Psoas muscle (tissue), 8 donors: ENCODE results near the gene UTS2B. TPM values are rescaled to one million over a fixed set of nuclear protein-coding genes. Genes with fewer than 3 reads are reported as not detected.

Experiments used
- ATAC-seq, 4 donors: fragments of 200-7000 bp; cut with Tn5 transposase; one replicate each; pipeline ENCODE4 v1.9.1; 2020; ENCODE audit warnings: moderate library complexity in 3 of 4, mild to moderate bottlenecking in 2 of 4
- DNase-seq, 2 donors: peaks; one replicate each; pipeline ENCODE4 v3.0.0-alpha.2; 2020
- H3K27ac ChIP-seq: fragments of 200-600 bp; one replicate; pipeline ENCODE4 v1.8.0; 2022
- H3K27me3 ChIP-seq, 3 donors: fragments of 200-600 bp in 1 of 3; one replicate each; pipeline versions ENCODE4 v1.6.1 to v1.8.0; 2013 to 2022; ENCODE audit warnings: low read length in 2 of 3, mild to moderate bottlenecking in 2 of 3, moderate library complexity in 1 of 3; ENCODE audit not compliant: insufficient read depth in 3 of 3
- H3K36me3 ChIP-seq, 2 donors: fragments of 200-600 bp in 1 of 2; one replicate each; pipeline versions ENCODE4 v1.6.1 to v1.8.0; 2013 to 2022; ENCODE audit warnings: low read depth in 1 of 2, mild to moderate bottlenecking in 1 of 2, moderate library complexity in 1 of 2; ENCODE audit not compliant: insufficient read depth in 1 of 2
- H3K4me1 ChIP-seq: fragments of 200-600 bp; one replicate; pipeline ENCODE4 v1.8.0; 2022
- H3K4me3 ChIP-seq: fragments of 200-600 bp; one replicate; pipeline ENCODE4 v1.8.0; 2022; ENCODE audit warnings: mild to moderate bottlenecking
- H3K9me3 ChIP-seq: fragments of 200-600 bp; one replicate; pipeline ENCODE4 v1.8.0; 2022
- WGBS, 3 donors: extraction: QIAGEN DNeasy Blood & Tissue Kit; methylation state at CpG; one replicate each; pipeline versions ENCODE4 v1.1.6 to v1.1.7; 2013; 5-methylcytosine and 5-hydroxymethylcytosine counted together
- intact Hi-C, 2 donors: fragments of 100-400 bp; cut with DNase I; formaldehyde crosslinking; loops; one replicate each; pipeline versions ENCODE4 v1.11.0 to v1.14.2; 2022
- polyA plus RNA-seq, 3 donors: library from polyadenylated mRNA; stranded (reverse); fragments of 200-250 nt; gene quantifications; one replicate each; pipeline ENCODE4 v1.2.3, GENCODE V29; 2013
- total RNA-seq, 4 donors: library from RNA; stranded (reverse); fragmentation: NEBNext Ultra II Directional in 2 of 4; extraction: Animal tissue kit (Norgen Biotek cat#: 25700) in 2 of 4; gene quantifications; one replicate each; pipeline versions ENCODE4 v1.2.1 to v1.2.4, GENCODE V29; 2021 to 2023
- TF ChIP-seq, protein P1 (sequence below): fragments of 200-600 bp; IDR thresholded peaks from one replicate; pipeline ENCODE4 v1.8.0; 2022; ENCODE audit warnings: antibody characterized with exemption
- donor health status: healthy with polysubstance abuse.
- donor health status: DM: no; HTN: no; CAD: no; lungs with moderate emphysema.
- donor health status: Bipolar disorder and iron deficiency.
- donor health status: healthy.
- donor health status: DM: yes; HTN: yes; CAD: no.
- donor health status: DM: no; HTN: no; CAD: no.
- donor health status: DM: no; HTN: no; CAD: no.
- donor health status: DM: yes; HTN: yes; CAD: no.

Gene UTS2B
- total and polyA plus RNA-seq, 7 donors, result 0.03 to 0.22 (median 0.05) TPM; not detected in 3

DNA sequence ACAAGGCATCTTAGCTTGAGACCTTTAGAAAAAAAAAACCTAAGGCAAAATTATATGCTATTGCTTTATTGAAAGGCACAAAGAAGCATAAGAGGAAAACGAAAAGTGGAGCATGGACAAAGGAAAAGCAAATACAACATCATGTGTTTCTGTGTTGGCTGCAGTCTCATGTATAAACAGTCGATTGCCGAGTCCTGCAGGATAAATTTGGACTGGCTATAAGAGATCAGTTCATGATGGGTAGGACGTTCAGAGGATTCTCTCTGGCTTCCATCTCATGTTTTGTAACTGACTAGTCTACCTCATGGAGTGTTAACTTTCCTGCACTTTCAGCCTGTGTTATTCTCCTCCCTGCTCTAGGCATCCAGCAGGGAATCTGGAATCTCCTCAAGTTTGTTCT lies 23.0 kb downstream of the UTS2B start:
- no peak for DNase-seq
- no peak for ATAC-seq
- WGBS, 3 donors, result 73 to 80% (median 78%) methylated on average over 4 of the region's 4 CpGs

DNA sequence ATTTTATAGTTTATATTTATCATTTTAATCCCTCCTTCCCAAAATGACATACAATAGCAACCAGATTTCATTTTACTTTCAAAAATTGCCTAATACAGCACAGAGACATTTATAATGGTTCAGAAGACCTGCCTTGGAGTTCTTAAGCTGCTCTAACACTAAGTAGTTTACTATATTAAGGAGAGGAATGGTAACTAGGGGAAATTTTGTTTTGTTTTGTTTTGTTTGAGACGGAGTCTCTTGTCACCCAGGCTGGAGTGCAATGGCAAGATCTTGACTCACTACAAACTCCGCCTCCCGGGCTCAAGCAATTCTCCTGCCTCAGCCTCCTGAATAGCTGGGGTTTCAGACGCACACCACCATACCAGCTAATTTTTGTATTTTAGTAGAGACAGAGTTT lies 23.9 kb downstream of the UTS2B start:
- intact Hi-C loops, result no loop called here
- Histone ChIP-seq H3K27me3 (no peaks in the 10 kb centered on the region), H3K36me3 (no peaks in the 10 kb centered on the region), H3K9me3 (no peaks in the 10 kb centered on the region), H3K4me1 (no peaks in the 10 kb centered on the region), H3K27ac (no peak overlapping the region), H3K4me3 (no peak overlapping the region)
- TF ChIP-seq, protein P1, sequence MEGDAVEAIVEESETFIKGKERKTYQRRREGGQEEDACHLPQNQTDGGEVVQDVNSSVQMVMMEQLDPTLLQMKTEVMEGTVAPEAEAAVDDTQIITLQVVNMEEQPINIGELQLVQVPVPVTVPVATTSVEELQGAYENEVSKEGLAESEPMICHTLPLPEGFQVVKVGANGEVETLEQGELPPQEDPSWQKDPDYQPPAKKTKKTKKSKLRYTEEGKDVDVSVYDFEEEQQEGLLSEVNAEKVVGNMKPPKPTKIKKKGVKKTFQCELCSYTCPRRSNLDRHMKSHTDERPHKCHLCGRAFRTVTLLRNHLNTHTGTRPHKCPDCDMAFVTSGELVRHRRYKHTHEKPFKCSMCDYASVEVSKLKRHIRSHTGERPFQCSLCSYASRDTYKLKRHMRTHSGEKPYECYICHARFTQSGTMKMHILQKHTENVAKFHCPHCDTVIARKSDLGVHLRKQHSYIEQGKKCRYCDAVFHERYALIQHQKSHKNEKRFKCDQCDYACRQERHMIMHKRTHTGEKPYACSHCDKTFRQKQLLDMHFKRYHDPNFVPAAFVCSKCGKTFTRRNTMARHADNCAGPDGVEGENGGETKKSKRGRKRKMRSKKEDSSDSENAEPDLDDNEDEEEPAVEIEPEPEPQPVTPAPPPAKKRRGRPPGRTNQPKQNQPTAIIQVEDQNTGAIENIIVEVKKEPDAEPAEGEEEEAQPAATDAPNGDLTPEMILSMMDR, result no peak
- ATAC-seq (no peak), DNase-seq (no peak)
- WGBS, 3 donors, result 82 to 93% (median 86%) methylated on average over 4 of the region's 4 CpGs

More for the DNA sequence above, 23.0 kb downstream of the UTS2B start:
- H3K4me1 ChIP-seq, result no peaks in the 10 kb centered on the region
- intact Hi-C loops, result no loop called here
- TF ChIP-seq, protein P1, result no peak
- no peaks in the 10 kb centered on the region for H3K27me3 ChIP-seq
- no peaks in the 10 kb centered on the region for H3K9me3 ChIP-seq
- H3K4me3 ChIP-seq, result no peak overlapping the region
- H3K36me3 ChIP-seq, result no peaks in the 10 kb centered on the region
- no peak overlapping the region for H3K27ac ChIP-seq

DNA sequence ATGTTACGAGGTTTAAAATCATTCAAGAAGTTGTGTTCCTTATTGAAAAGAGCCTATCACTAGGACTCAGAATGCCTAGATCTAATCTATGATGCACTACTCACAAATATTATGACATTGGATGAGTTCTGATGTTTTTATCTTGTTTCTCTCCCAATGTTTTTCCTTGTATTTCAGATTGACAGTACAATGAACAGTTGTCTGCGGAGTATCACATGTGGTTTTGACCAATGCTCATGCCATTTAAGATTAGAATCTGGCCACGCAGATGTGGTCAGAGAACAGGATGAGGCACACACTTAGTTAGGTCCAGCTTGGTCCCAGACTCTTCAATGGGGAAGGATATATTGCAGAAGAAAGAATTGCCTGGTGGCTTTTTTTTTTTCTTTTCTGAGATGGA lies 26.7 kb downstream of the UTS2B start:
- Histone ChIP-seq H3K4me1 (no peaks in the 10 kb centered on the region), H3K27ac (no peak overlapping the region), H3K27me3 (no peaks in the 10 kb centered on the region), H3K9me3 (no peaks in the 10 kb centered on the region), H3K4me3 (no peak overlapping the region), H3K36me3 (no peaks in the 10 kb centered on the region)
- intact Hi-C loops, result no loop called here
- no peak for DNase-seq
- WGBS, 3 donors, result 88 to 92% (median 90%) methylated on average over 3 of the region's 3 CpGs
- ATAC-seq, result no peak
- TF ChIP-seq, protein P1, result no peak

DNA sequence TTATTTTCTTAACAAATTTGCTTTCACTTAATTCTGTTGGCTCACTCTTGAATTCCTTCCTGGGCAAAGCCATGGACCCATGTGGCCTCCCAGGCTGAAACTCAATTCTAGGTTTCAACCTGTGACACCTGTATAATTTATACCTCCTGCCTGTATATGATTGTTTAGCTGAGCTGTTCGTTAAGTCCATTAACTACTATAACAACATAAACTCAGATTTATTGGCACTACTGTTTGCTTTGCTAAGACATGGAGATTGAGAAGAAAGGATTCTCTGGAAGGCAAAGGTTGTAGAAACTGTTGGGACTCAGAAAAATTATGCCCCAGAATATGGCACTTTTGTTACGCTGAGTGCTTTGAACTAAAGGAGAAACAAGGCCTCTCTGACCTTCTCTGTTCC lies 27.9 kb downstream of the UTS2B start:
- TF ChIP-seq, protein P1, result no peak
- 58 to 69% (median 66%) methylated on average over 2 of the region's 2 CpGs for WGBS, 3 donors
- intact Hi-C loops, result no loop called here

DNA sequence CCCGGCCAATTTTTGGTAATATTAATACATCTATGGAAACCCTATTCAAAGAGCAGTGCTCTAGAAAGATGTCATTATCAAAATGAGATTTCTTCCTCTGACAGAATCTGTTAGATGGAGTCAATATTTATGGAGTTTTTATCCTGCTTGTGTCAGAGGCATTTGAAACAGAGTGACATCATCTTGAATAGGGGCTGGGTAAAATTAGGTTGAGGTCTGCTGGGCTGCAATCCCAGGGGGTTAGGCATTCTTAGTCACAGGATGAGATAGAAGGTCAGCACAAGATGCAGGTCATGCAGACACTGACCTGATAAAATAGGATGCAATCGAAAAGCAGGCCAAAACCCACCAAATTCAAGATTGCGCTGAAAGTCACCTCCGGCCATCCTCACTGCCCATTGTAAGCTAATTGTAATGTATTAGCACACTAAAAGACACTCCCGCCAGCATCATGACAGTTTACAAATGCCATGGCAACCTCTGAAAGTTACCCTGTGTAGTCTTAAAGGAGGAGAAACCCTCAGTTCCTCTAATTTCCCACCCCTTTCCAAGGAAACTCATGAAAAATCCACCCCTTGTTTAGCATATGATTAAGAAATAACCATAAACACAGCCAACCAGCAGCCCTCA lies 28.4 kb downstream of the UTS2B start:
- 92 to 95% (median 93%) methylated on average over 5 of the region's 5 CpGs for WGBS, 3 donors
- no peak overlapping the region for H3K27ac ChIP-seq
- no peaks in the 10 kb centered on the region for H3K4me1 ChIP-seq
- ATAC-seq, result no peak
- H3K4me3 ChIP-seq, result no peak overlapping the region
- no peaks in the 10 kb centered on the region for H3K27me3 ChIP-seq
- no peaks in the 10 kb centered on the region for H3K9me3 ChIP-seq
- intact Hi-C loops, result no loop called here
- TF ChIP-seq, protein P1, result no peak
- H3K36me3 ChIP-seq, result no peaks in the 10 kb centered on the region
- no peak for DNase-seq

More for the DNA sequence above, 27.9 kb downstream of the UTS2B start:
- H3K27me3 ChIP-seq, result no peaks in the 10 kb centered on the region
- no peaks in the 10 kb centered on the region for H3K36me3 ChIP-seq
- no peak overlapping the region for H3K27ac ChIP-seq
- no peak for ATAC-seq
- no peak overlapping the region for H3K4me3 ChIP-seq
- no peaks in the 10 kb centered on the region for H3K4me1 ChIP-seq
- H3K9me3 ChIP-seq, result no peaks in the 10 kb centered on the region
- no peak for DNase-seq
